ENCODE results near the gene TMEM91. TPM values are rescaled to one million over a fixed set of nuclear protein-coding genes. Genes with fewer than 3 reads are reported as not detected.

The TMEM91 gene
- total and polyA plus RNA-seq, 2 of the 13 experiments (the other 11 are each of a cell fraction or from before 2014, with no cell fraction given) = 6.3 to 10.3 TPM

GRCh38 chr19:41353466-41354342, 22.6 kb upstream of the TMEM91 start, which contains the start of gene TGFB1 (continued):
- TF ChIP-seq TERF1 (CRISPR knock-in tag; IDR thresholded peaks at IDR 0.05) = no peak
- peak; percentile 62 for TF ChIP-seq SKI (IDR thresholded peaks at IDR 0.05; ENCODE audit: partially characterized antibody)
- TF ChIP-seq, protein P1, sequence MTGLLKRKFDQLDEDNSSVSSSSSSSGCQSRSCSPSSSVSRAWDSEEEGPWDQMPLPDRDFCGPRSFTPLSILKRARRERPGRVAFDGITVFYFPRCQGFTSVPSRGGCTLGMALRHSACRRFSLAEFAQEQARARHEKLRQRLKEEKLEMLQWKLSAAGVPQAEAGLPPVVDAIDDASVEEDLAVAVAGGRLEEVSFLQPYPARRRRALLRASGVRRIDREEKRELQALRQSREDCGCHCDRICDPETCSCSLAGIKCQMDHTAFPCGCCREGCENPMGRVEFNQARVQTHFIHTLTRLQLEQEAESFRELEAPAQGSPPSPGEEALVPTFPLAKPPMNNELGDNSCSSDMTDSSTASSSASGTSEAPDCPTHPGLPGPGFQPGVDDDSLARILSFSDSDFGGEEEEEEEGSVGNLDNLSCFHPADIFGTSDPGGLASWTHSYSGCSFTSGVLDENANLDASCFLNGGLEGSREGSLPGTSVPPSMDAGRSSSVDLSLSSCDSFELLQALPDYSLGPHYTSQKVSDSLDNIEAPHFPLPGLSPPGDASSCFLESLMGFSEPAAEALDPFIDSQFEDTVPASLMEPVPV (CRISPR knock-in tag; IDR thresholded peaks at IDR 0.05) = peak; percentile 43; the same call in 1 of the 2 replicates
- TF ChIP-seq, protein P2, sequence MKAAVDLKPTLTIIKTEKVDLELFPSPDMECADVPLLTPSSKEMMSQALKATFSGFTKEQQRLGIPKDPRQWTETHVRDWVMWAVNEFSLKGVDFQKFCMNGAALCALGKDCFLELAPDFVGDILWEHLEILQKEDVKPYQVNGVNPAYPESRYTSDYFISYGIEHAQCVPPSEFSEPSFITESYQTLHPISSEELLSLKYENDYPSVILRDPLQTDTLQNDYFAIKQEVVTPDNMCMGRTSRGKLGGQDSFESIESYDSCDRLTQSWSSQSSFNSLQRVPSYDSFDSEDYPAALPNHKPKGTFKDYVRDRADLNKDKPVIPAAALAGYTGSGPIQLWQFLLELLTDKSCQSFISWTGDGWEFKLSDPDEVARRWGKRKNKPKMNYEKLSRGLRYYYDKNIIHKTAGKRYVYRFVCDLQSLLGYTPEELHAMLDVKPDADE (CRISPR knock-in tag; IDR thresholded peaks at IDR 0.05) = no peak
- TF ChIP-seq NFYC (CRISPR knock-in tag; IDR thresholded peaks at IDR 0.05) = no peak
- peak; percentile 71 for TF ChIP-seq AGO2 (optimal IDR thresholded peaks at IDR 0.05; ENCODE audit: low read depth, low read length)
- peak; percentile 79 for TF ChIP-seq SRSF1 (optimal IDR thresholded peaks at IDR 0.05; ENCODE audit: low read depth, low read length)
- peak; percentile 74; the same call in 1 of the 2 replicates for TF ChIP-seq THAP7 (CRISPR knock-in tag; IDR thresholded peaks at IDR 0.05)
- no peak for TF ChIP-seq ZNF619 (CRISPR knock-in tag; IDR thresholded peaks at IDR 0.05)
- TF ChIP-seq ZNF550 (CRISPR knock-in tag; IDR thresholded peaks at IDR 0.05; ENCODE audit: borderline replicate concordance) = 0 out of 2 replicates have a peak, but pooled peaks have one; percentile 57
- TF ChIP-seq MEIS1 (CRISPR knock-in tag; IDR thresholded peaks at IDR 0.05; ENCODE audit: borderline replicate concordance) = peak; percentile 64; the same call in 1 of the 2 replicates
- TF ChIP-seq EP300 (IDR thresholded peaks at IDR 0.05; ENCODE audit: low read depth in 2 of 2, low read length in 2 of 2) = no peak
- TF ChIP-seq EP300 (CRISPR knock-in tag; IDR thresholded peaks at IDR 0.05; ENCODE audit: borderline replicate concordance) = no peak
- no peak for TF ChIP-seq ZNF724P (CRISPR knock-in tag; IDR thresholded peaks at IDR 0.05; ENCODE audit: borderline replicate concordance)
- no peak for TF ChIP-seq TAF15 (IDR thresholded peaks at IDR 0.05; ENCODE audit: low read depth, low read length, poor library complexity, severe bottlenecking)
- TF ChIP-seq KLF16 (CRISPR knock-in tag; IDR thresholded peaks at IDR 0.05) = peak in 1 of 2 experiments; percentile 55; a peak in 1 of 4 replicates
- no peak for TF ChIP-seq ZNF331 (CRISPR knock-in tag; IDR thresholded peaks at IDR 0.05)
- TF ChIP-seq, protein P3, sequence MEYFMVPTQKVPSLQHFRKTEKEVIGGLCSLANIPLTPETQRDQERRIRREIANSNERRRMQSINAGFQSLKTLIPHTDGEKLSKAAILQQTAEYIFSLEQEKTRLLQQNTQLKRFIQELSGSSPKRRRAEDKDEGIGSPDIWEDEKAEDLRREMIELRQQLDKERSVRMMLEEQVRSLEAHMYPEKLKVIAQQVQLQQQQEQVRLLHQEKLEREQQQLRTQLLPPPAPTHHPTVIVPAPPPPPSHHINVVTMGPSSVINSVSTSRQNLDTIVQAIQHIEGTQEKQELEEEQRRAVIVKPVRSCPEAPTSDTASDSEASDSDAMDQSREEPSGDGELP (IDR thresholded peaks at IDR 0.05; ENCODE audit: borderline replicate concordance, low read depth) = peak; percentile 39; the same call in 1 of the 2 replicates
- TF ChIP-seq FOSL2 (CRISPR knock-in tag; IDR thresholded peaks at IDR 0.05) = peak; percentile 42
- TF ChIP-seq ZNF879 (CRISPR knock-in tag; IDR thresholded peaks at IDR 0.05) = 0 out of 2 replicates have a peak, but pooled peaks have one; percentile 10
- no peak for TF ChIP-seq JARID2 (CRISPR knock-in tag; IDR thresholded peaks at IDR 0.05; ENCODE audit: insufficient replicate concordance)
- 0 out of 2 replicates have a peak, but pooled peaks have one; percentile 7 for TF ChIP-seq ZSCAN31 (CRISPR knock-in tag; IDR thresholded peaks at IDR 0.05; ENCODE audit: low read depth)

All from HepG2 (cell line).